ENCODE results near the gene ABCD1.

- no peak for TF ChIP-seq CTCF (IDR thresholded peaks at IDR 0.05; ENCODE audit: low read depth, low read length, missing input control)
- no peak for TF ChIP-seq TAF1 (conservative IDR thresholded peaks at IDR 0.05)
- no peak for TF ChIP-seq YY1 (IDR thresholded peaks at IDR 0.05)
- no peak for TF ChIP-seq MAX (IDR thresholded peaks at IDR 0.05)
- TF ChIP-seq JUND (IDR thresholded peaks at IDR 0.05) = no peak
- no peak for TF ChIP-seq SP1 (IDR thresholded peaks at IDR 0.05)
- no peak for TF ChIP-seq REST (IDR thresholded peaks at IDR 0.05)
- TF ChIP-seq RXRA (IDR thresholded peaks at IDR 0.05) = no peak
- TF ChIP-seq RAD21 (IDR thresholded peaks at IDR 0.05) = no peak
- TF ChIP-seq, protein P1, sequence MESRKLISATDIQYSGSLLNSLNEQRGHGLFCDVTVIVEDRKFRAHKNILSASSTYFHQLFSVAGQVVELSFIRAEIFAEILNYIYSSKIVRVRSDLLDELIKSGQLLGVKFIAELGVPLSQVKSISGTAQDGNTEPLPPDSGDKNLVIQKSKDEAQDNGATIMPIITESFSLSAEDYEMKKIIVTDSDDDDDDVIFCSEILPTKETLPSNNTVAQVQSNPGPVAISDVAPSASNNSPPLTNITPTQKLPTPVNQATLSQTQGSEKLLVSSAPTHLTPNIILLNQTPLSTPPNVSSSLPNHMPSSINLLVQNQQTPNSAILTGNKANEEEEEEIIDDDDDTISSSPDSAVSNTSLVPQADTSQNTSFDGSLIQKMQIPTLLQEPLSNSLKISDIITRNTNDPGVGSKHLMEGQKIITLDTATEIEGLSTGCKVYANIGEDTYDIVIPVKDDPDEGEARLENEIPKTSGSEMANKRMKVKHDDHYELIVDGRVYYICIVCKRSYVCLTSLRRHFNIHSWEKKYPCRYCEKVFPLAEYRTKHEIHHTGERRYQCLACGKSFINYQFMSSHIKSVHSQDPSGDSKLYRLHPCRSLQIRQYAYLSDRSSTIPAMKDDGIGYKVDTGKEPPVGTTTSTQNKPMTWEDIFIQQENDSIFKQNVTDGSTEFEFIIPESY (IDR thresholded peaks at IDR 0.05) = no peak
- TF ChIP-seq GABPA (IDR thresholded peaks at IDR 0.05 in 1 of 2, conservative IDR thresholded peaks at IDR 0.05 in 1 of 2) = no peak
- TF ChIP-seq, protein P2, sequence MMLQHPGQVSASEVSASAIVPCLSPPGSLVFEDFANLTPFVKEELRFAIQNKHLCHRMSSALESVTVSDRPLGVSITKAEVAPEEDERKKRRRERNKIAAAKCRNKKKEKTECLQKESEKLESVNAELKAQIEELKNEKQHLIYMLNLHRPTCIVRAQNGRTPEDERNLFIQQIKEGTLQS (IDR thresholded peaks at IDR 0.05) = no peak
These were observed 47.0 kb downstream of the ABCD1 start for GRCh38 chrX:153771415-153772315.

All from liver (tissue), 3 donors.